Effector memory CD4-positive, alpha-beta T cell (primary cell): Measurements from ENCODE around the gene YPEL5.

ENCODE experiments used
- DNase-seq, 3 donors: peaks; one replicate each; pipeline ENCODE4 v3.0.0-alpha.2; 2020
- H3K27ac ChIP-seq: 2 replicates; pipeline ENCODE4 v1.7.0; 2013; ENCODE audit warnings: mild to moderate bottlenecking, low read length, moderate library complexity; ENCODE audit not compliant: insufficient read depth, poor library complexity, severe bottlenecking
- H3K27me3 ChIP-seq: replicated peaks from 2 replicates; pipeline ENCODE4 v1.7.0; 2013; ENCODE audit warnings: mild to moderate bottlenecking, low read length; ENCODE audit not compliant: insufficient read depth, control insufficient read depth, poor library complexity, severe bottlenecking
- H3K36me3 ChIP-seq: 2 replicates; pipeline ENCODE4 v1.7.0; 2013; ENCODE audit warnings: mild to moderate bottlenecking, low read length, moderate library complexity; ENCODE audit not compliant: control insufficient read depth, insufficient read depth
- H3K4me1 ChIP-seq: 2 replicates; pipeline ENCODE4 v1.7.0; 2013; ENCODE audit warnings: low read length, mild to moderate bottlenecking; ENCODE audit not compliant: control insufficient read depth, insufficient read depth, poor library complexity, severe bottlenecking
- H3K4me3 ChIP-seq: 2 replicates; pipeline ENCODE4 v1.7.0; 2013; ENCODE audit warnings: low read length, low read depth, mild to moderate bottlenecking; ENCODE audit not compliant: insufficient read depth, poor library complexity, severe bottlenecking
- H3K9me3 ChIP-seq: 2 replicates; pipeline ENCODE4 v1.7.0; 2013; ENCODE audit warnings: mild to moderate bottlenecking, low read length, moderate library complexity; ENCODE audit not compliant: control insufficient read depth

YPEL5 gene

DNA sequence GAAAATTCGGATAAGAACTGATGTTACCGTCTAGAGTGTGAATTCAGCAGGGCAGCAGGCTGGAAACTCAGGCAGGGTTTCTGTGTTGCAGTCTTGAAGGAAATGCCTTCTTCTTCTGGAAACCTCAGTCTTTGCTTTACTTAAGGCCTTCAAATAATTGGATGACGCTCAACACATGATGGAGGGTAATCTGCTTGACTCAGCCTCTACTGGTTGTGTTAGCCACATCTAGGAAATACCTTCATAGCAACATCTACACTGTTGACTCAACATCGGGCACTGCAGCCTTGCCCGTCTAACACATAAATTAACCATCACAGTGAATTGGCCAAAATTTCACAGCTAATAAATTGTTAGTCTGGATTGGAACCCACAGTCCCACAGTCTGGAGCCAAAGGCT, 37.2 kb downstream of the YPEL5 start:
- no peak for DNase-seq
- no peaks in the 10 kb centered on the region for H3K9me3 ChIP-seq
- no peaks in the 10 kb centered on the region for H3K4me1 ChIP-seq
- no peak overlapping the region for H3K27ac ChIP-seq
- no peaks in the 10 kb centered on the region for H3K36me3 ChIP-seq
- H3K4me3 ChIP-seq, result no peak overlapping the region
- H3K27me3 ChIP-seq, result no peaks in the 10 kb centered on the region

DNA sequence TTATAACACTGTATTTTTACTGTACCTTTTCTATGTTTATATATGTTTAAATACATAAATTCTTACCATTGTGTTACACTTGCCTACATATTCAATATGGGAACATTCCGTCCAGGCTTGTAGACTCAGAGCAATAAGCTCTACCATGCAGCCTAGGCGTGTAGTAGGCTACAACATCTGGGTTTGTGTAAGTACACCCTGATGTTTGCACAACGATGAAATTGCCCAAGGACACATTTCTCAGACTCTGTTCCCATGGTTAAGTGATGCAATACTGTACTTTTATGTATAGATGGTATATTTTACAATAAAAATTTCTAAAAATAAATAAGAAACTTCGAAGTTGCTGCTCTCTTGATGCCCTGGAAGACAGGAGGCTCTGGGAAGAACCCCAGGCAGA, 38.4 kb downstream of the YPEL5 start:
- Histone ChIP-seq H3K4me1 (no peaks in the 10 kb centered on the region), H3K9me3 (no peaks in the 10 kb centered on the region), H3K36me3 (no peaks in the 10 kb centered on the region), H3K27ac (no peak overlapping the region), H3K27me3 (no peaks in the 10 kb centered on the region), H3K4me3 (no peak overlapping the region)
- no peak for DNase-seq

DNA sequence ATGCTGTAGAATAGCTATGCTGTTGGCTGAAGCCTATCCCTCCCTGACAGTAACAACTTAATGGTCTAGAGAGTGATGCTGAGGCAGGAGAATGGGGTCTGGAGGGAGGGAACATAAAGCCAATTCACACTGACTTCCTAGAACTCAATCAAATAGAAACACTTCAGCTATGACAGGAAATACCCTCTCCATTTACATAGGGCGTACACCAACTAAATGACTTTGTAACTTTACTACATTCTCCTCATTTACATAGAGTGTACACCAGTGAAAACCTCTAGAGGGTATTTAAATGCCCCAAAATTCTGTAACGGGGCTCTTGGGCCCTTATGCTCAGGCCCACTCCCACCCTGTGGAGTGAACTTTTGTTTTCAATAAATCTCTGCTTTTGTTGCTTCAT, 41.5 kb downstream of the YPEL5 start:
- H3K4me3 ChIP-seq, result no peak overlapping the region
- H3K36me3 ChIP-seq, result no peaks in the 10 kb centered on the region
- no peaks in the 10 kb centered on the region for H3K27me3 ChIP-seq
- no peaks in the 10 kb centered on the region for H3K4me1 ChIP-seq
- H3K27ac ChIP-seq, result no peak overlapping the region
- no peak for DNase-seq
- no peaks in the 10 kb centered on the region for H3K9me3 ChIP-seq

DNA sequence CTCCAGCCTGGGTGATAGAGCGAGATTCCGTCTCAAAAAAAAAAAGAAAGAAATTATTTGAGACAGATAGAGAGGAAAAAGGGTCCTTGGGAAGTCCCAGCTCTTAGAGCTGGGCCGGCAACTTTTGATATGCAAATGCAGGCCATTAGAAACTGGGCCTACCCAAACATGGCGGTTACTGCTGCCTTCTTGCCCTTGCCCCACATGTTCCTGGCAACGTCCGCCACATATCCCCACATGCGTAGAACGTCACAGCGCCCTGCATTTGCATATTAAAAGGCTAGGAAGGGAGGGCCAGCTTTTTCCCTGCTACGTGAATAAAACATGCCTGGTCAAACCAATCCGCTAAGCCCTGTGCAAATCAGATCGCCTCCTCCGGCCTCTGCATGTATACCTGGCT, 43.8 kb downstream of the YPEL5 start:
- DNase-seq, result no peak
- no peak overlapping the region for H3K4me3 ChIP-seq
- no peak overlapping the region for H3K27ac ChIP-seq
- no peaks in the 10 kb centered on the region for H3K4me1 ChIP-seq
- H3K9me3 ChIP-seq, result no peaks in the 10 kb centered on the region
- H3K36me3 ChIP-seq, result no peaks in the 10 kb centered on the region
- no peaks in the 10 kb centered on the region for H3K27me3 ChIP-seq

DNA sequence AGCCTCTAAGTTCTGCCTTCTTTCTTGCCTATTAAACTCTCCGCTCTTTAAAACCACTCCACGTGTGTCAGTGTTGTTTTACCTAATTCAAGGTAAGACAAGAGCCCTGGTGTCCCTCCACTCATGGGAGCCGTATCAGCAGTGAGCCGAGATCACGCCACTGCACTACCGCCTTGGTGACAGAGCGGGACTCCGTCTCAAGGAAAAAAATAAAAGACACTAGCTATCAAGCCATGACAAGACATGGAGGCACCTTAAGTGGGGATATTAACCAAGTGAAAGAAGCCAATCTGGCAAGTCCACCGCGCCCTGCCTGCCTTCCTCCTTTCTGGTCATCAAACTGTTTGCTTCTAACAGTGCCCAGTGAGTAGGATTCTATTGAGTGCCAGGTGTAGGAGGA, 44.3 kb downstream of the YPEL5 start:
- Histone ChIP-seq H3K36me3 (no peaks in the 10 kb centered on the region), H3K4me3 (no peak overlapping the region), H3K4me1 (no peaks in the 10 kb centered on the region), H3K27ac (no peak overlapping the region), H3K9me3 (no peaks in the 10 kb centered on the region), H3K27me3 (no peaks in the 10 kb centered on the region)
- no peak for DNase-seq

DNA sequence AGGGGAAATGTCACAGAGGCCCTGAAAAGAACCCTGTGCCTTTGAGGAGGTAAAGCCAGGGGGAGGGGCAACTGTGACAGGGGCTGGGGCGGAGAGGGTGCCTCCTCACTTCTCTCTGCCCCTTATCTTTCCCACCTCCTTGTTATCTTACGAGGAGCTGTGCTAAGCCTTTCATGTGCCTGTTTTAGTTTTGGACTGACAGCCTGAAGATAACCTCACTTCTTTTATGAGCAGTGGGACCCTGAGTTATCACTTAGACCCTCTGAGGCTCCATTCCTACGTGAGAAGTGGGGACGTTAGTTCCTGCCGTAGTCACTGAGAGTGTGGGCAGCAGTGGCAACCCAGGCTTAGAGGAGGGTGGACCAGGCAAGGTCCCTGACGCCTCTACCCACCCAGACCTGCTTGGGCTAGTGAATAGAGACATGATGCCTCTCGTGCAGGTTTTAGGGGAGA, 45.0 kb downstream of the YPEL5 start:
- Histone ChIP-seq H3K4me1 (no peaks in the 10 kb centered on the region), H3K36me3 (no peaks in the 10 kb centered on the region), H3K27ac (no peak overlapping the region), H3K27me3 (no peaks in the 10 kb centered on the region), H3K9me3 (no peaks in the 10 kb centered on the region), H3K4me3 (no peak overlapping the region)
- no peak for DNase-seq

DNA sequence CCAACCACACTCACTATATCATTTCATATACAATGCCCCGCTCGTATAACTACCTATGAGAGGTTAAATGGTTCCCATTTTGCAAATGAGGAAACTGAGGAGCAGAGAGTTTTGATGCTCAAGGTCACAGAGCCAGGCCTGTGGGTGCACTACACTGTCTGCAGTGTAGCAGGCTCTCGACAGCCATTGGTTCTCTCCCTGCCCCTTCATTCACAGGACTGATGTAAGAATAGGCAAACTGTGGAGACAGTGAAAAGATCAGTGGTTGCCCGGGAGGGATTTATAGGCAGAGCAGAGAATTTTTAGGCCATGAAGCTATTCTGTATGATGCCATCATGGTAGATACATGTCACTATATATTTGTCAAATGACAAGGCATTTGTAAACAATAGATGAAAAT, 45.5 kb downstream of the YPEL5 start:
- H3K4me3 ChIP-seq, result no peak overlapping the region

DNA sequence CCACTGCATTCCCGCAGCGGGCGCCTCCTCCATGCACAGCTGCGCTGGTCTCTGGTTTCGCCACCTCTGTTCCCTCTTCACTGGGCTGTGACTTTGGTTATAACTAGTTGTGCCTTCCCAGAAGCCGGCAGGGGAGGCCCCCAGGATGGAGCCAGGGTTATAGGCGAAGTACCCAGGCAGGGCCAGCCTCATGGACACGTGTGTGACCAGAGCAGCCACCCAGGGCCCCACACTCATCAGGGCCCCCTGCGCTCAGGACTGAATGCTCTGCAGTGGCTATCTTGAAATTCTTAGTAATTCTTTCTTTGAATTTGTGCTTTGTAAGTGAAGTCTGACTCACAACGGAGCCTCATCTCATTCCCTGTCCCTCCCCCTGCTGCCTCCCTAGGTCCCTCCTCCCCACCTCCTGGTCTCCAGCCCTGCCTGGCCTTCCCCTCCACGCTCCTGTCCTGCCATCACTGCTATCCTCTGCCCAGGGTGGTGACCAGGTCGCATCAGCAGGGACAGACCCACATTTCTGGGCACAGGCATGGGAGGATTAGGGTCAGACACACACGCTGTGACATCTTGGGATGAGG, 46.4 kb downstream of the YPEL5 start:
- Histone ChIP-seq H3K4me1 (no peaks in the 10 kb centered on the region), H3K36me3 (no peaks in the 10 kb centered on the region), H3K27me3 (no peaks in the 10 kb centered on the region), H3K4me3 (no peak overlapping the region), H3K9me3 (no peaks in the 10 kb centered on the region), H3K27ac (no peak overlapping the region)
- DNase-seq, result no peak

More for the DNA sequence above, 45.5 kb downstream of the YPEL5 start:
- Histone ChIP-seq H3K27me3 (no peaks in the 10 kb centered on the region), H3K4me1 (no peaks in the 10 kb centered on the region), H3K9me3 (no peaks in the 10 kb centered on the region), H3K27ac (no peak overlapping the region), H3K36me3 (no peaks in the 10 kb centered on the region)
- DNase-seq, result no peak

DNA sequence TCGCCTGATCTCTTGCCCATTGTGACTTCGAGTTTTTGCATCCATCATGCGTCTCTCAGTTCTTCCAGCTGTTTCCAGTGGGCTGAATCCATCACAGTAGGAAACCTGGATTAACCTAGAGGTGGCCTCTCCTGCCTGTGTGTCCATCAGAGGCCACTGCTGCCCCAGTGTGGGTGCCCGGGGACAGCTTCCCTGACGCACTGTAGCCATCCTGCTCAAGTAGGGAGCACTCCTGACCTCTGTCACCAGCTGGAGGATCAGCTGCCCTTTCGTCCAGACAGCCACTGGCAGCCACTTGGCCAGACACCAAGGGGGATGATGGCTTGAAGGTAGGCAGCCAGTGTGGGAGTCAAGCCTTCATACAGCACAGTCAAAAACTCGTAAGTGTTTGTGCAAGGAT, 47.6 kb downstream of the YPEL5 start:
- Histone ChIP-seq H3K4me3 (no peak overlapping the region), H3K27ac (no peak overlapping the region), H3K27me3 (no peaks in the 10 kb centered on the region), H3K36me3 (no peaks in the 10 kb centered on the region), H3K9me3 (no peaks in the 10 kb centered on the region), H3K4me1 (no peaks in the 10 kb centered on the region)
- DNase-seq, result no peak

DNA sequence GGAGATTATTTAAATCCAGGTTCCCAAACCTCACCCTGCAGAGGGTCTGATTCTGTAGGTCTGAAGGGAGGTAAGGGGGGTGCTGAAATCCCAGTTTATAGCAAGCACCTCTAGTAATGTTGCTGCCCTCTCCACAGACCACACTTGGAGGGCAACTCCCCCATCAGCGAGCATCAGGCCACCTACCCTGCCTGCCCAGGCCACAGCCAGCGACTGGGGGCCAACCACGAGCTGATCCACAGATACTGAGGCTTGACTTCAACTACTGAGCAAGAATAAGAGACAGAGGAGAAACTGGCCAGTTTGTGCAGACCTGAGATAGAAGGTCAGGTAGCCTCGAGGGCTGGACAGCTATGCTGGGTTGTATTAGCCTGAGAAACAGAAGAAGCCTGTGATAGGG, 48.2 kb downstream of the YPEL5 start:
- no peaks in the 10 kb centered on the region for H3K36me3 ChIP-seq
- no peaks in the 10 kb centered on the region for H3K4me1 ChIP-seq
- H3K4me3 ChIP-seq, result no peak overlapping the region

More for the DNA sequence above, 48.2 kb downstream of the YPEL5 start:
- H3K27ac ChIP-seq, result no peak overlapping the region
- DNase-seq, result no peak
- H3K9me3 ChIP-seq, result no peaks in the 10 kb centered on the region
- H3K27me3 ChIP-seq, result no peaks in the 10 kb centered on the region
